Measurements from ENCODE around the gene MICALL2.

- TF ChIP-seq POLR2A (IDR thresholded peaks at IDR 0.05; ENCODE audit: low read length) (no peak), GATA1 (IDR thresholded peaks at IDR 0.05; ENCODE audit: low read depth, low read length) (no peak)
Observed at GRCh38 chr7:1459512-1459892, 232 bp upstream of the MICALL2 start.
